ENCODE data around the gene THRB.

The THRB gene

DNA sequence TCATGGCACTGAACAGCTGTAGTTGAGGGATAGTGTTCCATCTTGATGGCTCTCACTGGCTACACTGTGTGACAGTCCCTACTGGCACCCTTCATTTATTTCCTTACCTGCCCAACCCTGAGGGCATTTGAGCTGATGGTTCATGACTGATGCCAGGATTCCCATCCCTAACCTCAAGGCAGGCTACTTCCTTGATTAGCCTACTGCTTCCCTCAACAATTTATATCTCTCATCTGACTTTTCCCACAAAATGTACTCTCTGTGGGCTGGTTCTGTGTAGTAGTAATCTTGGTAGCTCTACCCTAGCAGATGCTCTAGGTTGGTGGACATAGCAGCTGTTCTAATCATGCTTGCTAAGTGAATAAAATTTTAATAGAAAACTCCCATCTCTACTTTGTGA, 106.0 kb downstream of the THRB start:
- TF ChIP-seq, protein P1, sequence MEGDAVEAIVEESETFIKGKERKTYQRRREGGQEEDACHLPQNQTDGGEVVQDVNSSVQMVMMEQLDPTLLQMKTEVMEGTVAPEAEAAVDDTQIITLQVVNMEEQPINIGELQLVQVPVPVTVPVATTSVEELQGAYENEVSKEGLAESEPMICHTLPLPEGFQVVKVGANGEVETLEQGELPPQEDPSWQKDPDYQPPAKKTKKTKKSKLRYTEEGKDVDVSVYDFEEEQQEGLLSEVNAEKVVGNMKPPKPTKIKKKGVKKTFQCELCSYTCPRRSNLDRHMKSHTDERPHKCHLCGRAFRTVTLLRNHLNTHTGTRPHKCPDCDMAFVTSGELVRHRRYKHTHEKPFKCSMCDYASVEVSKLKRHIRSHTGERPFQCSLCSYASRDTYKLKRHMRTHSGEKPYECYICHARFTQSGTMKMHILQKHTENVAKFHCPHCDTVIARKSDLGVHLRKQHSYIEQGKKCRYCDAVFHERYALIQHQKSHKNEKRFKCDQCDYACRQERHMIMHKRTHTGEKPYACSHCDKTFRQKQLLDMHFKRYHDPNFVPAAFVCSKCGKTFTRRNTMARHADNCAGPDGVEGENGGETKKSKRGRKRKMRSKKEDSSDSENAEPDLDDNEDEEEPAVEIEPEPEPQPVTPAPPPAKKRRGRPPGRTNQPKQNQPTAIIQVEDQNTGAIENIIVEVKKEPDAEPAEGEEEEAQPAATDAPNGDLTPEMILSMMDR (IDR thresholded peaks at IDR 0.05), result no peak
- DNase-seq (ENCODE audit: low spot score), result no peak
- Histone ChIP-seq H3K4me3 (no peak overlapping the region), H3K27ac (peak overlapping the region in 1 of 2 donors; percentile 55)

DNA sequence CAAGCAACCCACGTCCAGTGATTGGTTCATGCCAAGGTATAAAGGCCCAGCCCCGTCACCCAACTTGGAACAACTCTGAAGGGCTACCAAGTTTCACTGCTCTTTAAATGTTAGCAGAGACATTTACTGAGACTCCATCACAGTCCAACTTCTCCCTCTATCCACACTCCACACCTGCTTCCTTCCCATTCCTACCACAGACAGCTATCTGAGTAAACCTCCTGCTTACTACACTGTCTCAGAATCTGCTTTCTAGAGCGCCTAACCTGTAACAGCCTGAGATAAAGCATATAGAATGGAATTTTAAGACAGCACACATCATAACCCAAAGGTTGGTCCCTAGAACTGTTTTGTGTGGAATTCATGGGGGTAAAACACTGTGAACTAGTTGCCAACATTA, 106.5 kb downstream of the THRB start:
- TF ChIP-seq, protein P1 (IDR thresholded peaks at IDR 0.05), result no peak
- DNase-seq (ENCODE audit: low spot score), result no peak
- Histone ChIP-seq H3K4me3 (no peak overlapping the region), H3K27ac (peak overlapping the region in 1 of 2 donors; percentile 55)

DNA sequence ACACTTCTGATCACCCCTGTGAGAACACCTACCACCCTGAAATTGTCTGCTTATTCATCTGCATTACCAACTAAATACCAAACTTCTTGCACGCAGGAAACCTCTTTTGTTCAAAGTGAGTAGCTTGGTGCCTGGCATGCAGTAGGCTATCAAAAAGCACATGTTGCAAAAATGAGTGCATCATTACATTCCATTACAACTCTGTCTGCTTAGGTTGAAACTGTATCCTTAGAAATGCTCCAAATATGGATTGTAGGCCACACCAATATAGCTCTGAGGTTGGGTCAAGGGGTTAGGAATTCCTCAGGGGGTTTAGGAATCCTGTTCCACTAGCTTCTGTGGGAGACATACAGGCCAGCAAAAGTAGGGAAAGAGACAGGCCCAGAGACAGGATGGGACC, 107.2 kb downstream of the THRB start:
- TF ChIP-seq, protein P1 (IDR thresholded peaks at IDR 0.05), result no peak
- H3K27ac ChIP-seq, result peak overlapping the region in 1 of 2 donors; percentile 55

DNA sequence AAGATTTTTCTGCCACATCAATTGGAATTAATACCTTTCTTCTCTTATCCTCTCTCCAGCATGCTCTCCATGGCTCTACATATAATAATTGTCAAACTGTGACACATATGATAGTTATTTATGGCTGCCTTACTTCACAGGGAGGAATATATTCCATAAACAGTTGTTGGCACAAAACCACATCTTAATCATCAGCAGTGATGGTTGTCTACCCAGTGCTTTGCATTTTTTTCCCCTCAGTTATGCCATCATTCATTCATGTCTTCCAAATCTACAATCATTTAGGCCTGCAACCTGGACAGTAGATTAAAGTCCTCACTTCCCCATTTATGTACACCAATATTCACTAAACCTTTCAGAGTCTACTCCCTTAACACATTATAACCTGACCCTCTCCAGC, 107.7 kb downstream of the THRB start:
- peak overlapping the region in 1 of 2 donors; percentile 55 for H3K27ac ChIP-seq
- no peak overlapping the region for H3K4me3 ChIP-seq
- DNase-seq (ENCODE audit: low spot score), result no peak
- TF ChIP-seq, protein P1 (IDR thresholded peaks at IDR 0.05), result no peak

More for the DNA sequence above, 107.2 kb downstream of the THRB start:
- no peak overlapping the region for H3K4me3 ChIP-seq
- no peak for DNase-seq (ENCODE audit: low spot score)

DNA sequence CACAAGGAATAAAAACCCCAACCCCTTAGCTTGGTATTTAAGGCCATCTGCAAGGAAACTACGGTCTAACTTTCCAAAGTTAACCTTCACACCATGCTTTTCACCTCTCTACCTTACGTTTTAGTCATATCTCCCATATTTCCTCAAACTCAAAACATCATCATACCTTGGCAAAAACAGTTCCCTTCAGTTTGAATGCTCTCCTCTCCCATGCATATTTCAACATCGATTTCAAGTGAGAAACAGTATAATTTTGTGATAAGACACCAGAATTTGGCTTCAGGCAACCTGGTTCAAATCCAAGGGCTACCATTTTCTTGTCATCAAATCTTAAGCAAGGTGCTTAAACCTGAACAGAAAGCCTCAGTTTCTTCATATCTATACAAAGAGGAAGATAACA, 108.2 kb downstream of the THRB start:
- TF ChIP-seq, protein P1 (IDR thresholded peaks at IDR 0.05), result no peak
- no peak for DNase-seq (ENCODE audit: low spot score)
- peak overlapping the region in 1 of 2 donors; percentile 55 for H3K27ac ChIP-seq
- H3K4me3 ChIP-seq, result no peak overlapping the region

DNA sequence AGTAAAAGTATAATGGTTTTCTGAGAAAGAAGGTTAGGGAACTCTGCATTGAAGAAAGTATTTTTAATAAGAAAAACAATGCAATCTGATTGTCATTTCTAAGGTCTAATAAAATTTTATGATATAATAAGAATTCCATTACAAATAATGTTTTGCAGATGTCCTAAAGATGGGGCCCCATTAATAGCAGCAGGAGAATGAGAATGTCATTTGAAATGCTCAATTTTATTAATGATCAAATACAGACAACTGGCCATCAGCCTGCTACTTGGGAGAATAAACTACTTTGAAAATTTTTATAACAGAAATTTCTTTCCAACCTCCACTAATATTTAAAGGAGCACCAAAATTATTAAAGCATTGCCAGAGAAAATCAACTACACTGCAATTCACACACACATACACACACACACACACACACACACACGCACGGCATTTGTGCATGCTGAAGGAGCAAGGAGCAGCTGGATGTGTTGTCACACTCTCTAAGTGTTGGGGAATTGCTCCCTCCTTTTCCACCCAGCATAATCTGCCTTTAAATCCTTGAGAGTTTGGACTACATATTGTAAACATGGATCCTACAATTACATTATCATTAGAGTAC, 109.5 kb downstream of the THRB start:
- TF ChIP-seq, protein P1 (IDR thresholded peaks at IDR 0.05), result no peak
- Histone ChIP-seq H3K4me3 (no peak overlapping the region), H3K27ac (no peak overlapping the region)
- DNase-seq (ENCODE audit: low spot score), result no peak

DNA sequence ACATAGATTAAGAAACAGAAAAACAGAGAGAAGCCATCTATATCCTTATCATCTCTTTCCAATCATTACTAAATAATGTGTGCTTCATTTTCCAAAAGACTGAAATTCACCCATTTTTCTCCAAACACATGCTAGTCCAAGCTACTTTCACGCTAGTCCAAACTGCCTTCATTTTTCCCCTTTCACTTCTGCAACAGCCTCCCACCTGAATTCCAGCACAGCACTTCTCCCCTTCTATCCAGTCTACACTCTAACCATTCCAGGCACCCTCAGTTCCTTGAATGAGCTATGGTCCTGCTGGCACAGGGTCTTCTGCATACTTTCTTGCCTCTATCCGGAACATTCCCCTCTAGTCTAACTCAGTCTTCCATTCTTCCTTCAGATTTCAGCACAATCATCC, 112.0 kb downstream of the THRB start:
- TF ChIP-seq, protein P1 (IDR thresholded peaks at IDR 0.05), result no peak
- DNase-seq (ENCODE audit: low spot score), result no peak

More for the DNA sequence above, 112.0 kb downstream of the THRB start:
- H3K27ac ChIP-seq, result no peak overlapping the region
- no peak overlapping the region for H3K4me3 ChIP-seq

Data from coronary artery (tissue), 2 donors.